HCT116 (cell line): Measurements from ENCODE around the gene TIE1. TPM values are rescaled to one million over a fixed set of nuclear protein-coding genes. Genes with fewer than 3 reads are reported as not detected.

ENCODE experiments used
- ATAC-seq: fragments of 200-7000 bp; cut with Tn5 transposase; 2 replicates; pipeline ENCODE4 v1.9.1; 2020; ENCODE audit warnings: mild to moderate bottlenecking, moderate library complexity
- BruUV-seq: library from RNA; stranded (reverse); fragments of 400-500 nt; replicated peaks from 2 replicates; lab custom pipeline; 2021; lab: Mats Ljungman, UMichigan
- CTCF ChIA-PET: fragments of 300-600 bp; sonication (Branson Sonifier 250); formaldehyde crosslinking; loops from one replicate; lab custom pipeline; 2021; ENCODE audit warnings: antibody characterized with exemption; lab: Charles Lee
- POLR2A ChIA-PET: fragments of 300-600, 350-600 bp; sonication (Branson Sonifier 250); formaldehyde crosslinking; loops from one replicate; lab custom pipeline; 2021; ENCODE audit warnings: antibody characterized with exemption; lab: Charles Lee
- RAD21 ChIA-PET, 2 experiments: fragments of 300-600 bp; sonication (Branson Sonifier 250); formaldehyde crosslinking; loops; one replicate each; lab custom pipeline; 2023; ENCODE audit warnings: low total read pairs in 2 of 2; ENCODE audit not compliant: uncharacterized antibody in 2 of 2, unreplicated experiment in 2 of 2, low non-redundant PET in 1 of 2; lab: Charles Lee
- DNase-seq: peaks from one replicate; pipeline ENCODE4 v3.0.0-alpha.2; 2010; ENCODE audit warnings: low read depth, low spot score
- H2AFZ ChIP-seq: fragments of 200-600 bp; shearing (Covaris generic), sonication (generic); 2 replicates; pipeline ENCODE4 v1.6.1; 2017; ENCODE audit warnings: low read depth, mixed run types, mixed read lengths, antibody characterized with exemption, low read length; ENCODE audit not compliant: poor library complexity, severe bottlenecking
- H3K27ac ChIP-seq: 2 replicates; pipeline ENCODE4 v1.5.1; 2012; ENCODE audit warnings: low read depth, low read length
- H3K27me3 ChIP-seq: fragments of 200-600 bp; sonication (generic); 2 replicates; pipeline ENCODE4 v1.6.1; 2016; ENCODE audit warnings: mixed run types, low read length, mixed read lengths; ENCODE audit not compliant: insufficient read depth
- H3K36me3 ChIP-seq, 2 experiments: fragments of 200-500 bp in 1 of 2; fragments of 200-600 bp in 1 of 2; sonication (Bioruptor generic) in 1 of 2; sonication (generic) in 1 of 2; 2 replicates each; pipeline versions ENCODE4 v1.5.1 to v1.6.1; 2014 to 2016; ENCODE audit warnings: low read length in 2 of 2, inconsistent platforms in 1 of 2, mixed read lengths in 1 of 2, mixed run types in 1 of 2; ENCODE audit not compliant: insufficient read depth in 2 of 2, control insufficient read depth in 1 of 2
- H3K4me1 ChIP-seq, 2 experiments: fragments of 200-600 bp in 1 of 2; sonication (generic) in 1 of 2; 2 replicates each; pipeline versions ENCODE4 v1.5.1 to v1.6.1; 2012 to 2017; ENCODE audit warnings: low read length in 2 of 2, inconsistent platforms in 1 of 2, mild to moderate bottlenecking in 1 of 2, mixed read lengths in 1 of 2, mixed run types in 1 of 2, moderate library complexity in 1 of 2; ENCODE audit not compliant: insufficient read depth in 2 of 2, control insufficient read depth in 1 of 2
- H3K4me2 ChIP-seq: fragments of 200-600 bp; sonication (generic); 2 replicates; pipeline ENCODE4 v1.6.1; 2017; ENCODE audit warnings: mixed run types, low read length, mixed read lengths
- H3K4me3 ChIP-seq, 2 experiments: fragments of 200-600 bp in 1 of 2; sonication (generic) in 1 of 2; replicated peaks in 1 of 2; 2 replicates each; pipeline ENCODE4 v1.5.1; 2011 to 2016; ENCODE audit warnings: low read length in 2 of 2, control low read depth in 1 of 2, low read depth in 1 of 2, mild to moderate bottlenecking in 1 of 2, mixed read lengths in 1 of 2, mixed run types in 1 of 2
- H3K79me2 ChIP-seq: fragments of 200-600 bp; sonication (generic); 2 replicates; pipeline ENCODE4 v1.6.1; 2017; ENCODE audit warnings: mild to moderate bottlenecking, mixed run types, low read length, moderate library complexity, mixed read lengths; ENCODE audit not compliant: insufficient read depth
- H3K9ac ChIP-seq: fragments of 200-600 bp; sonication (generic); 2 replicates; pipeline ENCODE4 v1.6.1; 2016; ENCODE audit warnings: low read length, mixed read lengths
- H3K9me2 ChIP-seq: fragments of 200-600 bp; sonication (generic), shearing (Covaris generic); 2 replicates; pipeline ENCODE4 v1.6.1; 2017; ENCODE audit warnings: mixed run types, mild to moderate bottlenecking, moderate library complexity; ENCODE audit not compliant: insufficient read depth
- H3K9me3 ChIP-seq, 2 experiments: fragments of 200-500 bp in 1 of 2; fragments of 200-600 bp in 1 of 2; sonication (Bioruptor generic) in 1 of 2; sonication (generic) in 1 of 2; 2 replicates each; pipeline ENCODE4 v1.6.1; 2014 to 2017; ENCODE audit warnings: low read length in 2 of 2, mixed read lengths in 2 of 2, inconsistent platforms in 1 of 2, low read depth in 1 of 2, mild to moderate bottlenecking in 1 of 2, mixed run types in 1 of 2, moderate library complexity in 1 of 2; ENCODE audit not compliant: control insufficient read depth in 1 of 2, insufficient read depth in 1 of 2
- H4K20me1 ChIP-seq: fragments of 200-600 bp; sonication (generic), shearing (Covaris generic); 2 replicates; pipeline ENCODE4 v1.6.1; 2017; ENCODE audit warnings: mixed run types, mild to moderate bottlenecking, moderate library complexity; ENCODE audit not compliant: insufficient read depth
- CBX3 ChIP-seq: IDR thresholded peaks from 2 replicates; pipeline ENCODE4 v1.6.1; 2012; ENCODE audit warnings: low read depth
- CEBPB ChIP-seq: IDR thresholded peaks from 2 replicates; pipeline ENCODE4 v1.6.1; 2012; ENCODE audit warnings: low read depth
- EGR1 ChIP-seq: IDR thresholded peaks from 2 replicates; pipeline ENCODE4 v1.6.1; 2012; ENCODE audit warnings: low read depth
- ELF1 ChIP-seq: IDR thresholded peaks from 2 replicates; pipeline ENCODE4 v1.6.1; 2012; ENCODE audit warnings: low read depth, borderline replicate concordance
- EZH2phosphoT487 ChIP-seq: fragments of 200-600 bp; IDR thresholded peaks from 2 replicates; pipeline ENCODE4 v1.6.1; 2018; ENCODE audit warnings: antibody characterized with exemption, borderline replicate concordance
- FOSL1 ChIP-seq: IDR thresholded peaks from 2 replicates; pipeline ENCODE4 v1.6.1; 2012; ENCODE audit warnings: low read depth
- JUND ChIP-seq: IDR thresholded peaks from 2 replicates; pipeline ENCODE4 v1.6.1; 2012
- POLR2A ChIP-seq: IDR thresholded peaks from 2 replicates; pipeline ENCODE4 v1.7.0; 2011; ENCODE audit warnings: borderline replicate concordance; ENCODE audit not compliant: insufficient read depth, insufficient read length; ENCODE audit errors: extremely low read depth
- POLR2AphosphoS5 ChIP-seq: IDR thresholded peaks from 2 replicates; pipeline ENCODE4 v1.6.1; 2011; ENCODE audit warnings: mild to moderate bottlenecking, low read depth, low read length, moderate library complexity
- RAD21 ChIP-seq: IDR thresholded peaks from 2 replicates; pipeline ENCODE4 v1.6.1; 2012; ENCODE audit warnings: low read depth, mild to moderate bottlenecking
- SIN3A ChIP-seq: IDR thresholded peaks from 2 replicates; pipeline ENCODE4 v1.6.1; 2012; ENCODE audit warnings: low read depth
- SRF ChIP-seq: IDR thresholded peaks from 2 replicates; pipeline ENCODE4 v1.6.1; 2012; ENCODE audit warnings: low read depth
- TCF7L2 ChIP-seq: IDR thresholded peaks from 2 replicates; pipeline ENCODE4 v1.7.0; 2011; ENCODE audit warnings: borderline replicate concordance, inconsistent platforms; ENCODE audit not compliant: insufficient read depth, insufficient read length; ENCODE audit errors: extremely low read depth
- YY1 ChIP-seq: IDR thresholded peaks from 2 replicates; pipeline ENCODE4 v1.6.1; 2011; ENCODE audit warnings: low read length, low read depth, moderate library complexity, mild to moderate bottlenecking; ENCODE audit not compliant: insufficient replicate concordance; ENCODE audit errors: extremely low read depth
- ZFX ChIP-seq: fragments of 450-650 bp; IDR thresholded peaks from 2 replicates; pipeline ENCODE4 v1.6.1; 2017
- intact Hi-C: fragments of 100-400 bp; cut with micrococcal nuclease; formaldehyde crosslinking; loops from 2 replicates; pipeline ENCODE4 v1.10.0; 2022
- total RNA-seq: library from RNA; stranded (reverse); gene quantifications from one replicate; pipeline ENCODE4 v1.2.1, GENCODE V29; 2021; ENCODE audit not compliant: unreplicated experiment
- TF ChIP-seq, protein P1 (sequence below): IDR thresholded peaks from 2 replicates; pipeline ENCODE4 v1.6.1; 2011; ENCODE audit warnings: mild to moderate bottlenecking, low read length, moderate library complexity; ENCODE audit not compliant: insufficient replicate concordance; ENCODE audit errors: extremely low read depth
- TF ChIP-seq, protein P2 (sequence below): IDR thresholded peaks from 2 replicates; pipeline ENCODE4 v1.6.1; 2012; ENCODE audit warnings: low read depth
- TF ChIP-seq, protein P3 (sequence below): IDR thresholded peaks from 2 replicates; pipeline ENCODE4 v1.6.1; 2012
- TF ChIP-seq, protein P4 (sequence below): IDR thresholded peaks from 2 replicates; pipeline ENCODE4 v1.6.1; 2012

Gene TIE1
- total RNA-seq, 1 experiment from 2014 or later: not detected

DNA sequence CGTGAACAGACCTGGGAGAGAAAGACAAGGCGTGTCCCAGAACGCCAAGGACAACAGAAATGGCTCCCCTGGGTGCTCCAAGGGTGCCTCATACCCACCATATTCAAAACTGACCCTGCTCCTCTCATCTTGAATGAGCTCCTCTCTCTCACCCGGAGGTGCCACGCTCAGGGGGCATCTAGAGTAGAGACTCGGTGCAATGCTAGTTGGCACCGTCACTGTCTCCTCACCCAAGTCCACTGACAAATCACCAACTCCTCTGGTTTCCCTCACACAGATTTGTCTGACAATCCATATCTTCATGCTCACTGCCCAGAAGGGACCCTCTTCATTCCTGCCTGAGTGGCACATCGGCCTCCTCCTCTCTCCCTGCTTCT is 26.0 kb upstream of the TIE1 start:
- CTCF ChIA-PET: no interaction called here
- no peak overlapping the region for H3K4me3 ChIP-seq
- no peak for ATAC-seq
- H3K27ac ChIP-seq: no peak overlapping the region
- no peak for DNase-seq
- BruUV-seq: no TSS peak
- no peaks in the 10 kb centered on the region for H3K27me3 ChIP-seq
- no peaks in the 10 kb centered on the region for H3K36me3 ChIP-seq
- H3K4me1 ChIP-seq: peaks cover 9 to 24% of the 10 kb centered on the region in 2 experiments
- no peak overlapping the region for H3K9ac ChIP-seq
- intact Hi-C loops: no loop called here
- H3K9me3 ChIP-seq: no peaks in the 10 kb centered on the region
- H2AFZ ChIP-seq: no peak overlapping the region
- H3K9me2 ChIP-seq: no peaks in the 10 kb centered on the region
- TF ChIP-seq JUND (no peak), SIN3A (no peak), YY1 (no peak), TCF7L2 (no peak), ELF1 (no peak), RAD21 (no peak), POLR2AphosphoS5 (no peak), CEBPB (no peak), ZFX (no peak), EZH2phosphoT487 (no peak), FOSL1 (no peak), EGR1 (no peak), SRF (no peak), CBX3 (no peak), POLR2A (no peak)
- TF ChIP-seq, protein P1, sequence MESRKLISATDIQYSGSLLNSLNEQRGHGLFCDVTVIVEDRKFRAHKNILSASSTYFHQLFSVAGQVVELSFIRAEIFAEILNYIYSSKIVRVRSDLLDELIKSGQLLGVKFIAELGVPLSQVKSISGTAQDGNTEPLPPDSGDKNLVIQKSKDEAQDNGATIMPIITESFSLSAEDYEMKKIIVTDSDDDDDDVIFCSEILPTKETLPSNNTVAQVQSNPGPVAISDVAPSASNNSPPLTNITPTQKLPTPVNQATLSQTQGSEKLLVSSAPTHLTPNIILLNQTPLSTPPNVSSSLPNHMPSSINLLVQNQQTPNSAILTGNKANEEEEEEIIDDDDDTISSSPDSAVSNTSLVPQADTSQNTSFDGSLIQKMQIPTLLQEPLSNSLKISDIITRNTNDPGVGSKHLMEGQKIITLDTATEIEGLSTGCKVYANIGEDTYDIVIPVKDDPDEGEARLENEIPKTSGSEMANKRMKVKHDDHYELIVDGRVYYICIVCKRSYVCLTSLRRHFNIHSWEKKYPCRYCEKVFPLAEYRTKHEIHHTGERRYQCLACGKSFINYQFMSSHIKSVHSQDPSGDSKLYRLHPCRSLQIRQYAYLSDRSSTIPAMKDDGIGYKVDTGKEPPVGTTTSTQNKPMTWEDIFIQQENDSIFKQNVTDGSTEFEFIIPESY: no peak
- TF ChIP-seq, protein P2, sequence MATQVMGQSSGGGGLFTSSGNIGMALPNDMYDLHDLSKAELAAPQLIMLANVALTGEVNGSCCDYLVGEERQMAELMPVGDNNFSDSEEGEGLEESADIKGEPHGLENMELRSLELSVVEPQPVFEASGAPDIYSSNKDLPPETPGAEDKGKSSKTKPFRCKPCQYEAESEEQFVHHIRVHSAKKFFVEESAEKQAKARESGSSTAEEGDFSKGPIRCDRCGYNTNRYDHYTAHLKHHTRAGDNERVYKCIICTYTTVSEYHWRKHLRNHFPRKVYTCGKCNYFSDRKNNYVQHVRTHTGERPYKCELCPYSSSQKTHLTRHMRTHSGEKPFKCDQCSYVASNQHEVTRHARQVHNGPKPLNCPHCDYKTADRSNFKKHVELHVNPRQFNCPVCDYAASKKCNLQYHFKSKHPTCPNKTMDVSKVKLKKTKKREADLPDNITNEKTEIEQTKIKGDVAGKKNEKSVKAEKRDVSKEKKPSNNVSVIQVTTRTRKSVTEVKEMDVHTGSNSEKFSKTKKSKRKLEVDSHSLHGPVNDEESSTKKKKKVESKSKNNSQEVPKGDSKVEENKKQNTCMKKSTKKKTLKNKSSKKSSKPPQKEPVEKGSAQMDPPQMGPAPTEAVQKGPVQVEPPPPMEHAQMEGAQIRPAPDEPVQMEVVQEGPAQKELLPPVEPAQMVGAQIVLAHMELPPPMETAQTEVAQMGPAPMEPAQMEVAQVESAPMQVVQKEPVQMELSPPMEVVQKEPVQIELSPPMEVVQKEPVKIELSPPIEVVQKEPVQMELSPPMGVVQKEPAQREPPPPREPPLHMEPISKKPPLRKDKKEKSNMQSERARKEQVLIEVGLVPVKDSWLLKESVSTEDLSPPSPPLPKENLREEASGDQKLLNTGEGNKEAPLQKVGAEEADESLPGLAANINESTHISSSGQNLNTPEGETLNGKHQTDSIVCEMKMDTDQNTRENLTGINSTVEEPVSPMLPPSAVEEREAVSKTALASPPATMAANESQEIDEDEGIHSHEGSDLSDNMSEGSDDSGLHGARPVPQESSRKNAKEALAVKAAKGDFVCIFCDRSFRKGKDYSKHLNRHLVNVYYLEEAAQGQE: no peak
- TF ChIP-seq, protein P3, sequence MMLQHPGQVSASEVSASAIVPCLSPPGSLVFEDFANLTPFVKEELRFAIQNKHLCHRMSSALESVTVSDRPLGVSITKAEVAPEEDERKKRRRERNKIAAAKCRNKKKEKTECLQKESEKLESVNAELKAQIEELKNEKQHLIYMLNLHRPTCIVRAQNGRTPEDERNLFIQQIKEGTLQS: no peak
- TF ChIP-seq, protein P4, sequence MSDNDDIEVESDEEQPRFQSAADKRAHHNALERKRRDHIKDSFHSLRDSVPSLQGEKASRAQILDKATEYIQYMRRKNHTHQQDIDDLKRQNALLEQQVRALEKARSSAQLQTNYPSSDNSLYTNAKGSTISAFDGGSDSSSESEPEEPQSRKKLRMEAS: no peak
- no peaks in the 10 kb centered on the region for H4K20me1 ChIP-seq
- RAD21 ChIA-PET: no interaction called here
- POLR2A ChIA-PET: no interaction called here
- no peaks in the 10 kb centered on the region for H3K79me2 ChIP-seq
- no peak overlapping the region for H3K4me2 ChIP-seq
